HT-29 (cell line): ENCODE measurements around the gene ESYT2. TPM values are rescaled to one million over a fixed set of nuclear protein-coding genes. Genes with fewer than 3 reads are reported as not detected.
A peak's percentile ranks its signal among the peaks of the same experiment; 100 is the strongest.
"Not testable (repeated sequence)": the region's sequence is repeated elsewhere in the genome, so short reads cannot be mapped to it uniquely, and the experiment has no call there.

ENCODE experiments used
- DNase-seq: peaks from one replicate; pipeline ENCODE4 v3.0.0-alpha.2; 2015; ENCODE audit warnings: low spot score
- total RNA-seq: library from RNA; depleted of rRNA; stranded (reverse); fragments of >200 nt; shearing (Covaris generic); gene quantifications from 2 replicates; pipeline ENCODE4 v1.2.3, GENCODE V29; 2014; rRNA removed

Gene ESYT2
- total RNA-seq, 1 experiment from 2014 or later: 76.4 TPM

DNA sequence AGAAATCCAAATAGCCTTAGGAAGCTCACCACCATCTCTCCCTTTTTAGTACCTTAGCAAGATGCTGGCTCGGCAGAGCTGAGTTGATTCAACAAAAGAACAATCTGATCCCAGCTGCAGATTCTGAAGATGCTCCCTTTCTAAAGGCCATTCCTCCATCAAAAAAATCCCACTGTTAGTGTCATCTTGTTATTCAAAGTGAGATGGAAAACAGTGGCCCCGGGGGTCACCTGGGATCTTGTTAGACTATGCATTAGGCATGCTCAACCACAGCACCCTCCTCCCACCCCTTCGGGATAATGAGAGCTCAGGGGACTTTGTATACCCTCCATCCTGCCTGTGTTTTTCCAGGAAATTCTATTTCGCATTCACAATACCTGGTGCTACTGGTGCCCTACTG, 127.1 kb downstream of the ESYT2 start:
- DNase-seq: no peak

DNA sequence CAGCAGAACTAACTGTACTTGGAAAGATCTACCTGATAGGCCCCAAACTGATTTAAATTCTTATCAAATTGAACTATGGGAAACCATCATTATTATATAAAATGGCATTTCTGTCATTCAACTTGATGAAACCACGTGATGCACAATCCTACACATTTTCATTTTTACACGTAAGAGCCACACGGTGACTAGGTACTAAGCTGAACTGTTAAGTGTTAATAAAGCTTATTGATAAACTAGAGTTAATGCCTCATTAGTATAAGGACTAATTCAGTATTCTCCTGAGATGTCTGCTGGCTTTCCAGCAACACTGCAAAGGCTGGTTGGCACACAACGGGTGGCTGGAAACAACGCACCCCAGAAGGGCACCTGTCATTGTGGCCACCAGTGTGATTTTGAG, 129.3 kb downstream of the ESYT2 start:
- DNase-seq: no peak

DNA sequence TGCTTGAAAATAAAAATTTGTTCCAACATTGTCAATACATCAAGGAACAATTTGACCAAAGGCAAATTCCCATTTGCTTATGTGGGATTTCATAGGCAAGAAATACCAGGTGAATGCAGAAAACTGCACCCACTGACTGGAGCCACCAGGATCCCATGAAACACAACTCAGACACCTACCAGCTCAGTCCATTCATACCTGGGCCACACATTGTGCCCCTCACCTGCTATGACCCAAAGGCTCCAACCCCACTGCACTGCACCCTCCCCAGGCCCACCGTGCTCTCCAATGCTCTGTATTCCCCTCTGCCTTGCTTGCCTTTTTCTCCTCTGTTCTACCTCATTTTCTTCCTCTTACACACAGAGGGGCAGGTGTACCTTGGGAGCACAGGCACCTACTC, 130.0 kb downstream of the ESYT2 start:
- no peak for DNase-seq

DNA sequence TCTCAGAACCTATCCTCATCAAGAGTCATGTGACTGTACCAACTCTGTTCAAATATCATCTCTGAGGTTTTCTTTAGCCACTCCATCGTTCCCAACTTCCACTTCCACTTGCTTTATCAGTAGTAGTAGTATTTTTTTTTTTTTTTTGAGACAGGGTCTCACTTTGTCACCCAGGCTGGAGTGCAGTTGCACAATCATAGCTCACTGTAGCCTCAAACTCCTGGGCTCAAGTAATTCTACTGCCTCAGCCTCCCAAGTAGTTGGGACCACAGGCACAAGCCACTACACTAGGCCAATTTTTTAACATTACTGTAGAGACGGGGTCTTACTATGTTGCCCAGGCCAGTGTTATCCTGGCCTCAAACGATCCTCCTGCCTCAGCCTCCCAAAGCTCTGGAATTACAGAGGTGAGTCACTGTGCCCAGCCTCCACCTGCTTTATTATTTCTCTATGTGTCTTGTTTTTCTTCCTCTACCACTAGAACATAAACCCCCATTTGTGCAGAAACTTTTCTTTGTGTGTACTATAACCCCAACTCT, 130.6 kb downstream of the ESYT2 start:
- DNase-seq: no peak

DNA sequence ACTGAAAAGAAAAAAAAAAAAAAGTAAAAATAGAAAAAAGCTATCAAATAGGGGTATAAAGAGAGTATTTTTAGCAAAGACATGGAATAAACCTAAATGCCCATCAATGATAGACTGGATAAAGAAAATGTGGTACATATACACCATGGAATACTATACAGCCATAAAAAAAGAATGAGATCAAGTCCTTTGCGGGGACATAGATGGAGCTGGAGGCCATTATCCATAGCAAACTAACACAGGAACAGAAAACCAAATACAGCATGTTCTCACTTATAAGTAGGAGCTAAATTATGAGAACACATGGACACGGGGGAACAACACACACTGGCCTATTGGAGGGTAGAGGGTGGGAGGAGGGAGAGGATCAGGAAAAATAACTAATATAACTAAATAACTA, 131.7 kb downstream of the ESYT2 start:
- DNase-seq: not testable (repeated sequence)

DNA sequence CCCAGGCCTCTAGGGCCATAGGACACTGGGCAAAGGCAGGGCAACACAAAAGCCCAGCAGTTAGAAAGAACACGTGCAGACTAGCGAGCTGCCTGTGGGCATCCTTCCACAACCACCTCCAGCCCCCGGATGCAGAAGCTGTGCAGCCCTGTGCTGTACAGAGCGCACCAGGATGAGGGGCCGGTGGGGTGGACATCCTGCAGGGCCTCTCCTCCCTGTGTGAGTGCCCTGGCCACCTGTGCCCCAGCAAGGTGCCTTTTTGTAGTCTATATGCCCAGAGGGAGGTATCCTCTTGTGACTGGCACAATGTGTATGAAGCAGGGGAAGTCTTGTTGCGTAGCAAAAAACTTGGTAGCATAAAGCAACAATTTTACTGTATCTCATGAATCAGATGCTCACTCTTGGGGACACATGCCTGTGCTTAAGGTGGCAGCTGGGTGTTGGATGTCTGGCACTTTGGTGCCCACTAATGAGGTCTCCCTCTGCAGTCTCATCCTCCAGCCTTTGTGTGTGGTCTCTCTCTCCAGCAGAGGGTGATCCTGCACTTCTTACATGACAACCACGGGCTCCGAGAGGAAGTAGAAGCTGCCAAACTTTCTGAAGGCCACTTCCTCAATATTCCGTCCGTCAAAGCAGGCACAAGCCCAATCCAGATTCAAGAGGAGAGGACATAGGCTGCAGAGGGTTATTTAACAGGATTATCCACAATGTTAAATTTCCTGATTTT, 133.4 kb downstream of the ESYT2 start:
- peak; percentile 52 for DNase-seq

DNA sequence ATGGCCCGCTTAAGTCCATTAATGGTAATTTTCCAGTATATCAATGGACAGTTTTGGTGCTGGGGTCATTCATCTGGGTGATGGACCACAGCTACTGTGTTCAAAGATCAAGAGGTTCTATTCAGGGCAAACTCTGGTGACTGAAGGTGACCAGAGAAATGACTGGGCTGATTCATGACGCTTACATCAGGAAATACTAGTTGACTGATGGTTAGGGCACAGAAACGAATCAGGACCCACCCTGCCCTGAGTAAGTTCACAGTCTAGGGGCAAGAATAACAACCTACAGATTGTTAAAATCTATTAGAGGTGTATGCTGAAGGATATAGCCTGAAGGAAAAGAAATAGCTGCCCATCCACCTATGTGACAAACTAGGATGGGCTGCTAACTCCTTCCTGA, 134.3 kb downstream of the ESYT2 start:
- DNase-seq: no peak

DNA sequence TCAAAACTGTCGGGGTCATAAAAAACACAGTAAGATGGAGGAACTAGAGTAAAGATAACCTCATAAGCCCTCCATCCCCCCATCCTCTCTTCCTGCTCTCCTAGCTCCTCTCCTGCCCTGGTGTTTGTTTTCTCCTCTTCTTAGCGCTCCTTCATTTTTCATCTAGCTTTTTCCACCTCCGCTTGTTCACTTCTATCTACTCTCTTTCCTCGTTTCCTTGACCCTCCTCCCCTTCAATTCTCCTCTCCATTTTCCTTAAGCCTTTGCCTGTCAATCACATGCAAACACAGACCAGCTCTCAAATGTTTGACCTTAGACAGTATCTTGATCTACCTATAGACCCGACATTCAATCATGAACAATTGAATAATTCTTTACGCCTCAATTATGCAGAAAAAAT, 134.7 kb downstream of the ESYT2 start:
- DNase-seq: no peak

DNA sequence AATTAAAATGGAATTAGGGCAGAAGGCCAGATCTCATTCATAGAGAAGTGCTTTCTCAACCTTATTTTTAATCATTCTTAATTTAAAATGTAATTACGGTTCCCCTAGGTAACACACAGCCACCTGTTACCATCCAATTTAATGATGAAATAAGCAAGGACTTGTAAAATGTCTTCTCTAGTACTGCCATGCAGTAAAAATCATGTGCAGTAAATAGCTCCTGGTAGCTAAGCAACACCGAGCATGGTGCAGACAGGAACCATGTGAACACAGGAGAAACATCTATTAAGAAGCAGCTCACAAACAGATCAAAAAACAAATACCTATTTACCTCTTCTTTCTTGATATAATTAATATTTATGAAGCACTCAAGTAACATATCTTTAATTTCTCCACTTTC, 139.8 kb downstream of the ESYT2 start:
- DNase-seq: no peak

DNA sequence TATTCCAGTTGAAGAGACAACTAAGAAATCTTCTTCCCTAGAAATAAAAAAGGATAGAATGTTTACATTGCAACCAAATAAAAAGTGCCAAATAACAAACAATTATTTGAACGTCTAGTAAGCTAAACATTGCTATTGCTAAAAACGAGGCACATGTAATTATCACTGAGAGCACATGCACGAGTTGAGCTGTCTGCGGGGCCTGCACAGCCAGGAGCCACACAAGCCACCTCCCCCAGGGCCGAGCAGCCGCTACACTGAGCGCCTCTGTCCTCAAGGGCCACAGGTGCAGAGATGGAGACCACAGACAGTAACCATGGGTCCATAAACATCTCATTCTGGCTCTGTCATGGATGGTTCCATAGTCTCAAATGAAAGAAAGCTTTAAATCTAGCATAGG, 141.9 kb downstream of the ESYT2 start:
- no peak for DNase-seq

DNA sequence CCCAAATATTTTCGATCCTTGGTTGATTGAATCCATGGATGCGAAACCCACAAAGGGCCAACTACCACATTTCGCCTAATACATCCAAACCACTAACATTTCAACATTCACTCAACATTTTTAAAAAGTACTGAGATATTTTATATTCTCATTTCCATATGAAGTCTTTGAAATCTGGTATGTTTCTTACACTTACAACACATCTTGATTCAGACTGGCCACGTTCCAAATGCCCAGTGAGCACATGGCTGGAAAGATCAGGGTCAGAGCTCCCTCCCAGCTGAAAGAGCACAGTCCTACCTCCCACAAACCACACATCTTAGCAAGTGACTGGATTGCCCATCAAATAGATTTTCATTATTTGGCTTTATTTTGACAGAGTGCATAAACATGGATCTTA, 143.6 kb downstream of the ESYT2 start:
- no peak for DNase-seq

DNA sequence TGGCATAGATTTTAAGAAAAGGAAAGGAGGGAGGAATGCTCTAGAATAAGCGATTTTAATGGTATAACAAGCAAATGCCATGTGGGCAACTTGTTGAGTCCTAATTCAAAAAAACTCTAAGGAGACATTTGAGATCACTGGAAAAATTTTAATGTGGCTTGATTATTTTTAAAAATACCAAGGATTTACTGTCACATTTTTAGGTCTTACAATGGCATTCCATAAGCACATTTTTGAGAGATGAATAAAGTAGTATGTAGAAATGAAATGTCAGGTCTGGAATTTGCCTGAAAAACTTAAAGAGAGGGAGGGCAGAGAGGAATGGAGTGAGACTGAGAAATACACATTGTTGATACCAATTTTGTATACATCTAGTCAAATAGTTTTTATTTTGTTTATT, 145.0 kb downstream of the ESYT2 start:
- no peak for DNase-seq

DNA sequence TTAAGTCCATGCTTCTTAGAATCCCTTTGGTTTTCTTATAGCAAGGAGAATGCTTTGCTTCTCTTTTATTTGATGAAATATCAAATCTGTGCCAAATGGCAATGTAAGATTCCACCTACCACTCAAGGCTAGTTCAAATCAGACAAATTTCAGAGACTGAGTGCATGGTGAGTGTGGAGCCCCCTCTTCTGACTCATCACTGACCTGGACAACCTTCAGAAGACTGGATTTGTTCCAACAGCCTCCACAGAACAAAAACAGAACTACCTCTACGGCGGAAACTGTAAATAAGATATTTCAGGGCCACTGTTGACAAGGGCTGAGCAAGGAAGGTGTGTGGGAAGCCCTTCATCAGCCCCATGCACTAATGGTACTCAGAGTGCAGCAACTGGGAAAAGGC, 145.8 kb downstream of the ESYT2 start:
- DNase-seq: no peak

DNA sequence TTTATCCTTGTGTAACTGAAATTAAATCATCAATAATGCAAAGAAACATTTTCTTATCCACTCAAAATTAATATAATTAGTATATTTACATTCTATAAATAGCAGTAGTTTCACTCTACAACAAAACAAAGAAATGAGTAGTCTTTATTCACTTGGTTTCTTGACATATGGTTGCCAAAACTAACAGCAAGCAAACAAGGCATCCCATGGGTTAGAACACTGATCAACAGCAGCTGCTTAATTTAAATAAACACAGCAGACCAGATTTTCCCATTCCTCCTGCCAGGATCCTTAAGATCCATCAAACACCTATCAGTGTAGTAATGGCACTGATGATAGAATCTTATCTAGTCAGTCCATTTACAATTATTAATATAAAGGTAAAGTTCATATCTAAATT, 146.9 kb downstream of the ESYT2 start:
- DNase-seq: no peak

Other genes with a start within 250 kb of the ESYT2 start
- gene PTPRN2, start 241.7 kb downstream of the ESYT2 start, total RNA-seq: 0.52 and 1.7 TPM in 2 replicates
- gene NCAPG2, start 124.7 kb downstream of the ESYT2 start, total RNA-seq: 37.7 and 40.5 TPM in 2 replicates
- 12.4 and 15.5 TPM in 2 replicates for gene DYNC2I1, start 27.0 kb upstream of the ESYT2 start, total RNA-seq